Keratinocyte (primary cell): Measurements from ENCODE around the gene DHX35. TPM values are rescaled to one million over a fixed set of nuclear protein-coding genes. Genes with fewer than 3 reads are reported as not detected.

Experiments
- DNase-seq: peaks from one replicate; pipeline ENCODE4 v3.0.0-alpha.2; 2011; ENCODE audit warnings: low read depth, missing footprints, low spot score
- FAIRE-seq: peaks from 2 replicates; lab custom pipeline; 2011; peaks lifted over from hg19 to GRCh38; lab: Jason Lieb, UNC
- H2AFZ ChIP-seq: 2 replicates; pipeline ENCODE4 v1.6.0; 2012; ENCODE audit warnings: low read length, control low read depth, inconsistent platforms; ENCODE audit not compliant: control insufficient read depth
- H3K27ac ChIP-seq: 2 replicates; pipeline ENCODE4 v1.5.1; 2011; ENCODE audit warnings: low read length; ENCODE audit not compliant: control insufficient read depth, insufficient read depth
- H3K27me3 ChIP-seq: 3 replicates; pipeline ENCODE4 v1.6.0; 2011; ENCODE audit warnings: low read length; ENCODE audit not compliant: control insufficient read depth, insufficient read depth; ENCODE audit errors: extremely low read depth
- H3K36me3 ChIP-seq, 2 experiments: 2 replicates in 1 of 2; 3 replicates in 1 of 2; pipeline ENCODE4 v1.5.1; 2011; ENCODE audit warnings: low read length in 2 of 2, mild to moderate bottlenecking in 1 of 2; ENCODE audit not compliant: control insufficient read depth in 2 of 2, insufficient read depth in 2 of 2; ENCODE audit errors: extremely low read depth in 1 of 2
- H3K4me1 ChIP-seq: 3 replicates; pipeline ENCODE4 v1.5.1; 2011; ENCODE audit warnings: low read length; ENCODE audit not compliant: control insufficient read depth, insufficient read depth; ENCODE audit errors: extremely low read depth
- H3K4me2 ChIP-seq: 3 replicates; pipeline ENCODE4 v1.6.0; 2011; ENCODE audit warnings: low read depth, low read length; ENCODE audit not compliant: control insufficient read depth, insufficient read depth; ENCODE audit errors: extremely low read depth
- H3K4me3 ChIP-seq, 3 experiments: fragments of 200-600 bp in 1 of 3; sonication (generic) in 1 of 3; 2 replicates in 2 of 3; 3 replicates in 1 of 3; pipeline ENCODE4 v1.5.1; 2011 to 2016; ENCODE audit warnings: low read length in 3 of 3, mild to moderate bottlenecking in 3 of 3, control low read depth in 2 of 3, inconsistent platforms in 1 of 3, low read depth in 1 of 3, mixed read lengths in 1 of 3, mixed run types in 1 of 3, moderate library complexity in 1 of 3; ENCODE audit not compliant: control insufficient read depth in 2 of 3, insufficient read depth in 2 of 3; ENCODE audit errors: extremely low read depth in 1 of 3
- H3K79me2 ChIP-seq: 2 replicates; pipeline ENCODE4 v1.6.0; 2012; ENCODE audit warnings: low read length; ENCODE audit not compliant: control insufficient read depth, insufficient read depth
- H3K9ac ChIP-seq: 3 replicates; pipeline ENCODE4 v1.6.0; 2011; ENCODE audit warnings: low read length; ENCODE audit not compliant: control insufficient read depth, insufficient read depth; ENCODE audit errors: extremely low read depth
- H3K9me1 ChIP-seq: 3 replicates; pipeline ENCODE4 v1.6.0; 2011; ENCODE audit warnings: low read length; ENCODE audit not compliant: control insufficient read depth, insufficient read depth; ENCODE audit errors: extremely low read depth
- H3K9me3 ChIP-seq: 2 replicates; pipeline ENCODE4 v1.5.1; 2012; ENCODE audit warnings: low read depth, low read length; ENCODE audit not compliant: control insufficient read depth
- H4K20me1 ChIP-seq: 3 replicates; pipeline ENCODE4 v1.6.0; 2011; ENCODE audit warnings: low read length; ENCODE audit not compliant: control insufficient read depth, insufficient read depth; ENCODE audit errors: extremely low read depth
- EZH2 ChIP-seq: IDR thresholded peaks from one replicate; pipeline ENCODE4 v1.6.1; 2012; ENCODE audit warnings: inconsistent platforms, mild to moderate bottlenecking, low read length, moderate library complexity
- dilution Hi-C: fragments of 300-500 bp; cut with MboI; formaldehyde crosslinking; loops from one replicate; pipeline ENCODE4 v1.7.0; 2020; ENCODE audit warnings: low sequenced_read_pairs; ENCODE audit not compliant: extremely low pct_ligation_motif_present
- polyA plus RNA-seq, 5 experiments: library from polyadenylated mRNA; depleted of rRNA in 3 of 5; stranded (reverse) in 3 of 5; stranded (forward) in 1 of 5; unstranded in 1 of 5; fragments of >200 nt; gene quantifications; 1 replicate in 1 of 5; 2 replicates in 3 of 5; 3 replicates in 1 of 5; pipeline versions ENCODE4 v1.2.1 to v1.2.3, GENCODE V29; 2011 to 2012; ENCODE audit warnings: missing spikeins in 2 of 5, low read depth in 1 of 5, low replicate concordance in 1 of 5
- TF ChIP-seq, protein P1 (sequence below), 3 experiments: IDR thresholded peaks in 1 of 3; conservative IDR thresholded peaks in 1 of 3; optimal IDR thresholded peaks in 1 of 3; 2 replicates in 2 of 3; 3 replicates in 1 of 3; pipeline versions ENCODE3 to v1.5.1; 2011; ENCODE audit warnings: low read length in 3 of 3, mild to moderate bottlenecking in 3 of 3, moderate library complexity in 2 of 3, control low read depth in 1 of 3, inconsistent platforms in 1 of 3; ENCODE audit not compliant: insufficient read depth in 2 of 3; ENCODE audit errors: extremely low read depth in 1 of 3

DHX35 gene
- polyA plus RNA-seq, 1 donor (not counting 4 experiments of a cell fraction or from before 2014, with no cell fraction given), result 9.8 TPM

DNA sequence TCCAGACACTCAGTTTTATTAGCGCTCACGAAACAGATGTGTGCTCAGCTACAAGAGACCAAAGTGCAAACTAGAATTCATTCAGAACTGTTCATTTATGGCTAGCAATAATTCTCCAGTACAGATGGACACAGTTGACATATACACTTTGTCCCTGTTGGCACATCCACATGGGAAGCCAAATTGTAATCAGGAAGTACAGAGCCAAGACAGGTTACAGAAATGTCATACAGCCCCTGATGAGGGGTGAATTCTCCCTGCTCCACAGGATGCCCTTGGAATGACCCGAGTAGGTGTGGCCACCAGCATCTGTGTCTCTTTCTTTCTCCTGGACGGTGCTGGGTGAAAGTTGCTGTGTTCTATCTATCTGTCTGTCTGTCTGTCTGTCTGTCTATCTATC lies 7.6 kb downstream of the DHX35 start:
- peaks cover 47% of the 10 kb centered on the region for H3K4me1 ChIP-seq
- no peak overlapping the region for H3K9ac ChIP-seq
- peaks cover 34% of the 10 kb centered on the region for H3K79me2 ChIP-seq

GRCh38 chr20:38970302-38970701 lies 8.2 kb downstream of the DHX35 start:
- Histone ChIP-seq H3K27me3 (no peaks in the 10 kb centered on the region), H3K9me1 (no peaks in the 10 kb centered on the region), H3K27ac (peak overlapping the region; percentile 36), H3K4me2 (peak overlapping the region; percentile 31), H2AFZ (no peak overlapping the region), H3K9me3 (no peaks in the 10 kb centered on the region), H3K4me3 (no peak overlapping the region), H4K20me1 (no peaks in the 10 kb centered on the region), H3K79me2 (peaks cover 31% of the 10 kb centered on the region), H3K36me3 (peaks cover 1 to 12% of the 10 kb centered on the region in 2 experiments), H3K4me1 (peaks cover 47% of the 10 kb centered on the region), H3K9ac (no peak overlapping the region)
- dilution Hi-C loops, result no loop called here
- peak; percentile 68 for FAIRE-seq
- TF ChIP-seq, protein P1, sequence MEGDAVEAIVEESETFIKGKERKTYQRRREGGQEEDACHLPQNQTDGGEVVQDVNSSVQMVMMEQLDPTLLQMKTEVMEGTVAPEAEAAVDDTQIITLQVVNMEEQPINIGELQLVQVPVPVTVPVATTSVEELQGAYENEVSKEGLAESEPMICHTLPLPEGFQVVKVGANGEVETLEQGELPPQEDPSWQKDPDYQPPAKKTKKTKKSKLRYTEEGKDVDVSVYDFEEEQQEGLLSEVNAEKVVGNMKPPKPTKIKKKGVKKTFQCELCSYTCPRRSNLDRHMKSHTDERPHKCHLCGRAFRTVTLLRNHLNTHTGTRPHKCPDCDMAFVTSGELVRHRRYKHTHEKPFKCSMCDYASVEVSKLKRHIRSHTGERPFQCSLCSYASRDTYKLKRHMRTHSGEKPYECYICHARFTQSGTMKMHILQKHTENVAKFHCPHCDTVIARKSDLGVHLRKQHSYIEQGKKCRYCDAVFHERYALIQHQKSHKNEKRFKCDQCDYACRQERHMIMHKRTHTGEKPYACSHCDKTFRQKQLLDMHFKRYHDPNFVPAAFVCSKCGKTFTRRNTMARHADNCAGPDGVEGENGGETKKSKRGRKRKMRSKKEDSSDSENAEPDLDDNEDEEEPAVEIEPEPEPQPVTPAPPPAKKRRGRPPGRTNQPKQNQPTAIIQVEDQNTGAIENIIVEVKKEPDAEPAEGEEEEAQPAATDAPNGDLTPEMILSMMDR (optimal IDR thresholded peaks at IDR 0.05 in 1 of 3, IDR thresholded peaks at IDR 0.05 in 1 of 3, conservative IDR thresholded peaks at IDR 0.05 in 1 of 3; ENCODE audit: extremely low read depth in 1 of 3, insufficient read depth in 2 of 3, low read length in 3 of 3), result no peak
- no peak for TF ChIP-seq EZH2
- no peak for DNase-seq

More for the DNA sequence above, 7.6 kb downstream of the DHX35 start:
- Histone ChIP-seq H3K9me1 (no peaks in the 10 kb centered on the region), H3K36me3 (peaks cover 1 to 11% of the 10 kb centered on the region in 2 experiments), H3K4me2 (peak overlapping the region; percentile 31), H3K4me3 (no peak overlapping the region), H2AFZ (no peak overlapping the region), H3K27me3 (no peaks in the 10 kb centered on the region), H3K27ac (peak overlapping the region; percentile 36), H3K9me3 (no peaks in the 10 kb centered on the region), H4K20me1 (no peaks in the 10 kb centered on the region)
- FAIRE-seq (no peak), DNase-seq (no peak)
- TF ChIP-seq EZH2, result no peak
- TF ChIP-seq, protein P1 (optimal IDR thresholded peaks at IDR 0.05 in 1 of 3, IDR thresholded peaks at IDR 0.05 in 1 of 3, conservative IDR thresholded peaks at IDR 0.05 in 1 of 3; ENCODE audit: extremely low read depth in 1 of 3, insufficient read depth in 2 of 3, low read length in 3 of 3), result no peak
- dilution Hi-C loops, result no loop called here
